Liver (tissue), 9 donors: ENCODE data around the gene ATM. TPM values are rescaled to one million over a fixed set of nuclear protein-coding genes. Genes with fewer than 3 reads are reported as not detected.

ENCODE experiments used
- DNase-seq: peaks from one replicate; pipeline ENCODE4 v3.0.0-alpha.2; 2017; ENCODE audit warnings: low spot score
- H3K27ac ChIP-seq, 2 donors: one replicate each; pipeline ENCODE4 v1.7.0; 2013; ENCODE audit warnings: inconsistent platforms in 2 of 2, low read length in 2 of 2, control low read depth in 1 of 2, low read depth in 1 of 2, mild to moderate bottlenecking in 1 of 2
- H3K27me3 ChIP-seq, 4 donors: one replicate each; pipeline versions ENCODE4 v1.6.1 to v1.7.0; 2013; ENCODE audit warnings: low read length in 3 of 4, inconsistent platforms in 1 of 4, mild to moderate bottlenecking in 1 of 4, moderate library complexity in 1 of 4; ENCODE audit not compliant: control insufficient read depth in 4 of 4, insufficient read depth in 4 of 4
- H3K36me3 ChIP-seq, 4 donors: one replicate each; pipeline versions ENCODE4 v1.6.1 to v1.7.0; 2013; ENCODE audit warnings: low read length in 3 of 4, mild to moderate bottlenecking in 3 of 4, low read depth in 1 of 4, moderate library complexity in 1 of 4; ENCODE audit not compliant: control insufficient read depth in 4 of 4, insufficient read depth in 3 of 4
- H3K4me1 ChIP-seq, 4 donors: one replicate each; pipeline versions ENCODE4 v1.6.1 to v1.7.0; 2013; ENCODE audit warnings: low read length in 3 of 4, mild to moderate bottlenecking in 3 of 4, moderate library complexity in 1 of 4; ENCODE audit not compliant: control insufficient read depth in 4 of 4, insufficient read depth in 4 of 4
- H3K4me3 ChIP-seq, 3 donors: one replicate each; pipeline versions ENCODE4 v1.6.1 to v1.7.0; 2013; ENCODE audit warnings: low read length in 3 of 3, control low read depth in 1 of 3, low read depth in 1 of 3, mild to moderate bottlenecking in 1 of 3
- H3K9ac ChIP-seq, 2 donors: one replicate each; pipeline ENCODE4 v1.7.0; 2013; ENCODE audit warnings: low read length in 2 of 2, mild to moderate bottlenecking in 2 of 2, moderate library complexity in 2 of 2, control low read depth in 1 of 2, low read depth in 1 of 2
- H3K9me3 ChIP-seq, 4 donors: one replicate each; pipeline versions ENCODE4 v1.6.1 to v1.7.0; 2013; ENCODE audit warnings: low read length in 3 of 4; ENCODE audit not compliant: control insufficient read depth in 4 of 4
- EGR1 ChIP-seq, 2 donors: IDR thresholded peaks; 2 replicates each; pipeline ENCODE4 v1.6.1; 2016 to 2018; ENCODE audit warnings: antibody characterized with exemption in 2 of 2, low read depth in 2 of 2
- FOXA1 ChIP-seq: IDR thresholded peaks from 2 replicates; pipeline ENCODE4 v1.6.1; 2016; ENCODE audit warnings: antibody characterized with exemption
- FOXA2 ChIP-seq: IDR thresholded peaks from 2 replicates; pipeline ENCODE4 v1.6.1; 2016; ENCODE audit warnings: antibody characterized with exemption
- GABPA ChIP-seq, 2 donors: IDR thresholded peaks in 1 of 2; conservative IDR thresholded peaks in 1 of 2; 2 replicates each; pipeline ENCODE4 v1.6.1; 2016; ENCODE audit warnings: antibody characterized with exemption in 2 of 2, mild to moderate bottlenecking in 1 of 2, moderate library complexity in 1 of 2
- HNF4A ChIP-seq, 2 donors: conservative IDR thresholded peaks; 2 replicates each; pipeline ENCODE4 v1.6.1; 2016; ENCODE audit warnings: antibody characterized with exemption in 2 of 2, mild to moderate bottlenecking in 2 of 2
- HNF4G ChIP-seq: IDR thresholded peaks from 2 replicates; pipeline ENCODE4 v1.6.1; 2016; ENCODE audit warnings: antibody characterized with exemption
- JUND ChIP-seq, 2 donors: IDR thresholded peaks; 2 replicates each; pipeline ENCODE4 v1.6.1; 2016; ENCODE audit warnings: antibody characterized with exemption in 2 of 2
- NR2F2 ChIP-seq: IDR thresholded peaks from 2 replicates; pipeline ENCODE4 v1.6.1; 2016; ENCODE audit warnings: antibody characterized with exemption
- RXRA ChIP-seq, 2 donors: IDR thresholded peaks; 2 replicates each; pipeline ENCODE4 v1.6.1; 2017 to 2018; ENCODE audit warnings: antibody characterized with exemption in 2 of 2, mild to moderate bottlenecking in 1 of 2
- SP1 ChIP-seq: IDR thresholded peaks from 2 replicates; pipeline ENCODE4 v1.6.1; 2018; ENCODE audit warnings: antibody characterized with exemption, mild to moderate bottlenecking
- TAF1 ChIP-seq: conservative IDR thresholded peaks from 2 replicates; pipeline ENCODE4 v1.6.1; 2016; ENCODE audit warnings: antibody characterized with exemption, mild to moderate bottlenecking
- YY1 ChIP-seq: IDR thresholded peaks from 2 replicates; pipeline ENCODE4 v1.6.1; 2016; ENCODE audit warnings: antibody characterized with exemption, mild to moderate bottlenecking
- WGBS: extraction: QIAGEN DNeasy Blood & Tissue Kit; methylation state at CpG from one replicate; pipeline ENCODE4 v1.1.7; 2013; 5-methylcytosine and 5-hydroxymethylcytosine counted together
- polyA plus RNA-seq, 2 donors: library from polyadenylated mRNA; stranded (reverse) in 1 of 2; unstranded in 1 of 2; fragments of 200-250 nt in 1 of 2; fragments of >200 nt in 1 of 2; fragmentation: Nextera tagmentation in 1 of 2; extraction: Ambion mirVana in 1 of 2; gene quantifications; one replicate each; pipeline versions ENCODE4 v1.2.1 to v1.2.3, GENCODE V29; 2013 to 2015
- total RNA-seq, 2 donors: library from RNA; depleted of rRNA; stranded (reverse); fragments of >200 nt; gene quantifications; one replicate each; pipeline ENCODE4 v1.2.3, GENCODE V29; 2014
- TF ChIP-seq, protein P1 (sequence below): IDR thresholded peaks from 2 replicates; pipeline ENCODE4 v1.6.1; 2016; ENCODE audit warnings: antibody characterized with exemption, mild to moderate bottlenecking
- TF ChIP-seq, protein P2 (sequence below): IDR thresholded peaks from 2 replicates; pipeline ENCODE4 v1.6.1; 2016; ENCODE audit warnings: antibody characterized with exemption
- TF ChIP-seq, protein P3 (sequence below): IDR thresholded peaks from 2 replicates; pipeline ENCODE4 v1.6.1; 2016; ENCODE audit warnings: antibody characterized with exemption
- donor health status: healthy.
- donor health status: healthy.
- donor health status: healthy.
- donor health status: healthy.
- donor health status: healthy.

ATM gene
- total and polyA plus RNA-seq, 4 donors = 9.9 to 65.7 (median 20.9) TPM

DNA sequence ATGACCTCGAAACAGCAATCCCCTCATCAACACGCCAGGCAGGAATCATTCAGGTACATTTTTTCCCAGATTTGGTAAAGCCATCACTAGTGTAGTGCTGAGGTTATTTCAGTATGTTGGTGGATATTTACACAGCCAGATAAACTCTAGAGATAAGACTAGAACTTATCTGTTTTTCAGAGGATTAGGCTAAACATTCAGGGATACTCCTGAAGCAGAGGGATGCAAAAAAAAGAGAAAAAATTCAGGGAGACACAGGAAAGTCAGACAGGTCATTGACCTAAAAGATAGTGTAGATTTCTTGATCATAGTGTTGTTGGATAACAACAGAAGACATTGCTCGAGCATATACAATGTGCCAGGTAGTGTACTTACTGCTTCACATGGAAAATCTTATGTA lies 93.2 kb downstream of the ATM start:
- no peak overlapping the region for H3K4me3 ChIP-seq
- no peak overlapping the region for H3K27ac ChIP-seq
- H3K27me3 ChIP-seq = no peaks in the 10 kb centered on the region
- H3K9me3 ChIP-seq = no peaks in the 10 kb centered on the region
- 96% methylated on average over 3 of the region's 3 CpGs for WGBS
- H3K9ac ChIP-seq = no peak overlapping the region
- peaks cover 3 to 24% (median 14%) of the 10 kb centered on the region in 4 donors for H3K36me3 ChIP-seq
- TF ChIP-seq YY1 (no peak), FOXA1 (no peak), HNF4A (conservative IDR thresholded peaks at IDR 0.05) (no peak), GABPA (IDR thresholded peaks at IDR 0.05 in 1 of 2, conservative IDR thresholded peaks at IDR 0.05 in 1 of 2) (no peak), FOXA2 (no peak), JUND (IDR thresholded peaks at IDR 0.05) (no peak), SP1 (no peak), RXRA (IDR thresholded peaks at IDR 0.05) (no peak), HNF4G (no peak)
- TF ChIP-seq, protein P1, sequence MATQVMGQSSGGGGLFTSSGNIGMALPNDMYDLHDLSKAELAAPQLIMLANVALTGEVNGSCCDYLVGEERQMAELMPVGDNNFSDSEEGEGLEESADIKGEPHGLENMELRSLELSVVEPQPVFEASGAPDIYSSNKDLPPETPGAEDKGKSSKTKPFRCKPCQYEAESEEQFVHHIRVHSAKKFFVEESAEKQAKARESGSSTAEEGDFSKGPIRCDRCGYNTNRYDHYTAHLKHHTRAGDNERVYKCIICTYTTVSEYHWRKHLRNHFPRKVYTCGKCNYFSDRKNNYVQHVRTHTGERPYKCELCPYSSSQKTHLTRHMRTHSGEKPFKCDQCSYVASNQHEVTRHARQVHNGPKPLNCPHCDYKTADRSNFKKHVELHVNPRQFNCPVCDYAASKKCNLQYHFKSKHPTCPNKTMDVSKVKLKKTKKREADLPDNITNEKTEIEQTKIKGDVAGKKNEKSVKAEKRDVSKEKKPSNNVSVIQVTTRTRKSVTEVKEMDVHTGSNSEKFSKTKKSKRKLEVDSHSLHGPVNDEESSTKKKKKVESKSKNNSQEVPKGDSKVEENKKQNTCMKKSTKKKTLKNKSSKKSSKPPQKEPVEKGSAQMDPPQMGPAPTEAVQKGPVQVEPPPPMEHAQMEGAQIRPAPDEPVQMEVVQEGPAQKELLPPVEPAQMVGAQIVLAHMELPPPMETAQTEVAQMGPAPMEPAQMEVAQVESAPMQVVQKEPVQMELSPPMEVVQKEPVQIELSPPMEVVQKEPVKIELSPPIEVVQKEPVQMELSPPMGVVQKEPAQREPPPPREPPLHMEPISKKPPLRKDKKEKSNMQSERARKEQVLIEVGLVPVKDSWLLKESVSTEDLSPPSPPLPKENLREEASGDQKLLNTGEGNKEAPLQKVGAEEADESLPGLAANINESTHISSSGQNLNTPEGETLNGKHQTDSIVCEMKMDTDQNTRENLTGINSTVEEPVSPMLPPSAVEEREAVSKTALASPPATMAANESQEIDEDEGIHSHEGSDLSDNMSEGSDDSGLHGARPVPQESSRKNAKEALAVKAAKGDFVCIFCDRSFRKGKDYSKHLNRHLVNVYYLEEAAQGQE = no peak
- TF ChIP-seq, protein P2, sequence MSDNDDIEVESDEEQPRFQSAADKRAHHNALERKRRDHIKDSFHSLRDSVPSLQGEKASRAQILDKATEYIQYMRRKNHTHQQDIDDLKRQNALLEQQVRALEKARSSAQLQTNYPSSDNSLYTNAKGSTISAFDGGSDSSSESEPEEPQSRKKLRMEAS = no peak
- TF ChIP-seq, protein P3, sequence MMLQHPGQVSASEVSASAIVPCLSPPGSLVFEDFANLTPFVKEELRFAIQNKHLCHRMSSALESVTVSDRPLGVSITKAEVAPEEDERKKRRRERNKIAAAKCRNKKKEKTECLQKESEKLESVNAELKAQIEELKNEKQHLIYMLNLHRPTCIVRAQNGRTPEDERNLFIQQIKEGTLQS = no peak
- H3K4me1 ChIP-seq = peaks cover 0 to 3% (median 1%) of the 10 kb centered on the region in 4 donors
- DNase-seq = no peak

DNA sequence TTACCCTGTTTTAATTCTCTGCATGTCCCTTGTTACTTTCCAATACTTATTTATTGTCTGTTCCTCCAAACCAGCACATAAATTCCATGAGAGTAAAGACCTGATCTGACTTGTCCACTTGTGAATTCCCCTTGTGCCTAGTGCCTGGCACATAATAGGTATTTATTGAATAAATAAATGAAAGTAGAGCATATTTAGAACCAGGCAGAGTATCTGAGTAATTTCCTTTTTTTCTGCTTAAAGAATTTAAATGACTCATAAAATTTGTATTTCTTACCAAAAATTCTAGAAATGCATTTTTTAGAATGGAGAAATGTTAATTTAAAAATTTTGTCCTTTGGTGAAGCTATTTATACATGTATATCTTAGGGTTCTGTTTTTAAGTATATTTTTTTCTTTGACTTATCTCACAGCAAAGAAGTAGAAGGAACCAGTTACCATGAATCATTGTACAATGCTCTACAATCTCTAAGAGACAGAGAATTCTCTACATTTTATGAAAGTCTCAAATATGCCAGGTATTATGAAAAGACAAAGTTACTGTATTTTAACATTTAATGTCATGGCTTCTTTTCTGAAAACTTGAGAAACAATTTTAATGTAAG lies 96.8 kb downstream of the ATM start:
- H3K27me3 ChIP-seq = no peaks in the 10 kb centered on the region
- peaks cover 6 to 28% (median 25%) of the 10 kb centered on the region in 4 donors for H3K36me3 ChIP-seq

More for the DNA sequence above, 96.8 kb downstream of the ATM start:
- TF ChIP-seq YY1 (no peak), GABPA (IDR thresholded peaks at IDR 0.05 in 1 of 2, conservative IDR thresholded peaks at IDR 0.05 in 1 of 2) (no peak), SP1 (no peak), TAF1 (no peak), NR2F2 (no peak), EGR1 (IDR thresholded peaks at IDR 0.05; ENCODE audit: low read depth in 2 of 2) (no peak), RXRA (IDR thresholded peaks at IDR 0.05) (no peak)
- TF ChIP-seq, protein P3 = no peak
- TF ChIP-seq, protein P2 = no peak
- H3K9me3 ChIP-seq = no peaks in the 10 kb centered on the region
- no peaks in the 10 kb centered on the region for H3K4me1 ChIP-seq
- H3K4me3 ChIP-seq = no peak overlapping the region
- DNase-seq = no peak
- H3K9ac ChIP-seq = no peak overlapping the region
- H3K27ac ChIP-seq = no peak overlapping the region
